ENCODE measurements around the gene PELO. TPM values are rescaled to one million over a fixed set of nuclear protein-coding genes. Genes with fewer than 3 reads are reported as not detected.

The PELO gene
- total RNA-seq, 4 donors from 2014 or later = 13.3 to 16.5 (median 13.9) TPM

GRCh38 chr5:52774005-52774410 lies 13.7 kb upstream of the PELO start:
- H3K4me3 ChIP-seq (ENCODE audit: low read depth, poor library complexity, severe bottlenecking) = no peak overlapping the region
- WGBS, 2 donors = 45 to 51% methylated on average over 5 of the region's 5 CpGs
- intact Hi-C loops (cut with DNase I; ENCODE audit: low total_unique reads) = no loop called here
- TF ChIP-seq POLR2A (IDR thresholded peaks at IDR 0.05) = no peak
- TF ChIP-seq CTCF (IDR thresholded peaks at IDR 0.05) = no peak
- DNase-seq (ENCODE audit: low spot score in 2 of 2) = no peak

- 97 to 100% methylated on average over 2 of the region's 2 CpGs for WGBS, 2 donors
- H3K4me3 ChIP-seq (ENCODE audit: low read depth, poor library complexity, severe bottlenecking) = no peak overlapping the region
- TF ChIP-seq CTCF (IDR thresholded peaks at IDR 0.05) (no peak), POLR2A (IDR thresholded peaks at IDR 0.05) (no peak)
- no peak for DNase-seq (ENCODE audit: low spot score in 2 of 2)
- intact Hi-C loops (cut with DNase I; ENCODE audit: low total_unique reads) = no loop called here
Measured at GRCh38 chr5:52776116-52776515, 11.6 kb upstream of the PELO start.

GRCh38 chr5:52777186-52777585 lies 10.5 kb upstream of the PELO start:
- WGBS, 2 donors = 68 to 74% methylated on average over 4 of the region's 4 CpGs
- intact Hi-C loops (cut with DNase I; ENCODE audit: low total_unique reads) = no loop called here
- DNase-seq (ENCODE audit: low spot score in 2 of 2) = no peak
- no peak overlapping the region for H3K4me3 ChIP-seq (ENCODE audit: low read depth, poor library complexity, severe bottlenecking)
- TF ChIP-seq POLR2A (IDR thresholded peaks at IDR 0.05) (no peak), CTCF (IDR thresholded peaks at IDR 0.05) (no peak)

GRCh38 chr5:52778781-52779180 lies 8.9 kb upstream of the PELO start:
- 58 to 61% methylated on average over 1 of the region's 1 CpG for WGBS, 2 donors
- TF ChIP-seq CTCF (IDR thresholded peaks at IDR 0.05) (no peak), POLR2A (IDR thresholded peaks at IDR 0.05) (no peak)
- no peak overlapping the region for H3K4me3 ChIP-seq (ENCODE audit: low read depth, poor library complexity, severe bottlenecking)
- DNase-seq (ENCODE audit: low spot score in 2 of 2) = no peak
- intact Hi-C loops (cut with DNase I; ENCODE audit: low total_unique reads) = no loop called here

GRCh38 chr5:52779213-52779612 lies 8.5 kb upstream of the PELO start:
- intact Hi-C loops (cut with DNase I; ENCODE audit: low total_unique reads) = no loop called here
- no peak for DNase-seq (ENCODE audit: low spot score in 2 of 2)
- no peak overlapping the region for H3K4me3 ChIP-seq (ENCODE audit: low read depth, poor library complexity, severe bottlenecking)
- TF ChIP-seq CTCF (IDR thresholded peaks at IDR 0.05) (no peak), POLR2A (IDR thresholded peaks at IDR 0.05) (no peak)

GRCh38 chr5:52783226-52783959 lies 4.3 kb upstream of the PELO start:
- DNase-seq (ENCODE audit: low spot score in 2 of 2) = peak in 1 of 2 donors; percentile 84
- TF ChIP-seq CTCF (IDR thresholded peaks at IDR 0.05) (no peak), POLR2A (IDR thresholded peaks at IDR 0.05) (no peak)

More at GRCh38 chr5:52783226-52783959, 4.3 kb upstream of the PELO start:
- intact Hi-C loops (cut with DNase I; ENCODE audit: low total_unique reads) = no loop called here
- WGBS, 2 donors = 34 to 37% methylated on average over 2 of the region's 2 CpGs
- H3K4me3 ChIP-seq (ENCODE audit: low read depth, poor library complexity, severe bottlenecking) = no peak overlapping the region
